ENCODE results near the gene ZNF474.

- TF ChIP-seq EZH2 (IDR thresholded peaks at IDR 0.05; ENCODE audit: borderline replicate concordance, insufficient read depth, low read depth, low read length, poor library complexity, severe bottlenecking) (no peak), CTCF (IDR thresholded peaks at IDR 0.05) (no peak)
These were observed 60.8 kb downstream of the ZNF474 start for GRCh38 chr5:122190156-122190555.

Measured in B cell (primary cell).